IMR-90 (cell line): ENCODE measurements around the gene MED4. TPM values are rescaled to one million over a fixed set of nuclear protein-coding genes. Genes with fewer than 3 reads are reported as not detected.

Experiments used
- ATAC-seq: fragments of 200-7000 bp; cut with Tn5 transposase; 2 replicates; pipeline ENCODE4 v1.9.1; 2020; ENCODE audit warnings: low read depth, mild to moderate bottlenecking, moderate library complexity
- BruUV-seq: library from RNA; stranded (reverse); fragments of 400-500 nt; replicated peaks from 2 replicates; lab custom pipeline; 2021; lab: Mats Ljungman, UMichigan
- CTCF ChIA-PET: fragments of 300-600 bp; formaldehyde crosslinking; extraction: SDS; loops from one replicate; lab custom pipeline; 2021; ENCODE audit warnings: antibody characterized with exemption; lab: Yijun Ruan, JAX
- POLR2A ChIA-PET: fragments of 300-600 bp; sonication (Branson Sonifier 250); formaldehyde crosslinking; loops from one replicate; lab custom pipeline; 2022; ENCODE audit warnings: antibody characterized with exemption; ENCODE audit not compliant: unreplicated experiment; lab: Charles Lee
- DNase-seq: peaks from one replicate; pipeline ENCODE4 v3.0.0; 2013
- H2AFZ ChIP-seq: replicated peaks from 2 replicates; pipeline ENCODE3; 2013; ENCODE audit warnings: low read length, mild to moderate bottlenecking; ENCODE audit not compliant: poor library complexity
- H2AK5ac ChIP-seq: 2 replicates; pipeline ENCODE4 v1.6.1; 2013; ENCODE audit warnings: low read depth, low read length, inconsistent platforms
- H2AK9ac ChIP-seq: replicated peaks from 2 replicates; pipeline ENCODE3; 2013; ENCODE audit warnings: mild to moderate bottlenecking, low read depth, low read length, moderate library complexity; ENCODE audit not compliant: poor library complexity
- H2BK120ac ChIP-seq: 2 replicates; pipeline ENCODE4 v1.6.1; 2013; ENCODE audit warnings: low read depth, low read length, inconsistent platforms
- H2BK15ac ChIP-seq: 3 replicates; pipeline ENCODE4 v1.6.1; 2013; ENCODE audit warnings: low read depth, low read length, inconsistent platforms
- H2BK20ac ChIP-seq: 2 replicates; pipeline ENCODE4 v1.6.1; 2013; ENCODE audit warnings: low read depth, mild to moderate bottlenecking, inconsistent platforms, low read length, moderate library complexity
- H2BK5ac ChIP-seq: 2 replicates; pipeline ENCODE4 v1.6.1; 2013; ENCODE audit warnings: mild to moderate bottlenecking, low read depth, low read length, inconsistent platforms; ENCODE audit not compliant: poor library complexity, severe bottlenecking
- H3K14ac ChIP-seq: replicated peaks from 2 replicates; pipeline ENCODE4 v1.6.1; 2013; ENCODE audit warnings: low read depth, low read length, inconsistent platforms
- H3K18ac ChIP-seq: 2 replicates; pipeline ENCODE4 v1.6.1; 2013; ENCODE audit warnings: low read depth, low read length, control low read depth
- H3K23ac ChIP-seq: 2 replicates; pipeline ENCODE4 v1.6.1; 2013; ENCODE audit warnings: low read depth, low read length, inconsistent platforms
- H3K27ac ChIP-seq: 2 replicates; pipeline ENCODE4 v1.5.1; 2013; ENCODE audit warnings: mild to moderate bottlenecking, control low read depth, low read length; ENCODE audit not compliant: insufficient read depth
- H3K27me3 ChIP-seq: 2 replicates; pipeline ENCODE4 v1.6.1; 2013; ENCODE audit warnings: low read length; ENCODE audit not compliant: control insufficient read depth, insufficient read depth
- H3K36me3 ChIP-seq: 2 replicates; pipeline ENCODE4 v1.6.1; 2013; ENCODE audit warnings: low read length, mixed read lengths; ENCODE audit not compliant: control insufficient read depth, insufficient read depth
- H3K4ac ChIP-seq: 2 replicates; pipeline ENCODE4 v1.6.1; 2013; ENCODE audit warnings: low read depth, low read length, inconsistent platforms
- H3K4me1 ChIP-seq: 2 replicates; pipeline ENCODE4 v1.6.1; 2013; ENCODE audit warnings: low read length, mixed read lengths; ENCODE audit not compliant: control insufficient read depth, insufficient read depth
- H3K4me2 ChIP-seq: 2 replicates; pipeline ENCODE4 v1.6.1; 2013; ENCODE audit warnings: low read depth, mild to moderate bottlenecking, control low read depth, low read length, moderate library complexity
- H3K4me3 ChIP-seq: 2 replicates; pipeline ENCODE4 v1.5.1; 2013; ENCODE audit warnings: low read depth, mild to moderate bottlenecking, control low read depth, low read length, moderate library complexity; ENCODE audit not compliant: insufficient read depth
- H3K56ac ChIP-seq: 2 replicates; pipeline ENCODE4 v1.6.1; 2013; ENCODE audit warnings: low read length, inconsistent platforms; ENCODE audit not compliant: insufficient read depth; ENCODE audit errors: extremely low read depth
- H3K79me1 ChIP-seq, 2 experiments: 2 replicates each; pipeline ENCODE4 v1.6.1; 2013; ENCODE audit warnings: low read length in 2 of 2, inconsistent platforms in 1 of 2, low read depth in 1 of 2
- H3K9ac ChIP-seq: 2 replicates; pipeline ENCODE4 v1.6.1; 2013; ENCODE audit warnings: low read depth, low read length, control low read depth
- H3K9me1 ChIP-seq: 2 replicates; pipeline ENCODE4 v1.6.1; 2013; ENCODE audit warnings: low read length, inconsistent platforms; ENCODE audit not compliant: insufficient read depth
- H3K9me3 ChIP-seq: 2 replicates; pipeline ENCODE4 v1.6.1; 2013; ENCODE audit warnings: low read length; ENCODE audit not compliant: control insufficient read depth, insufficient read depth
- H4K20me1 ChIP-seq: 2 replicates; pipeline ENCODE4 v1.6.1; 2013; ENCODE audit warnings: low read length, inconsistent platforms; ENCODE audit not compliant: insufficient read depth
- H4K5ac ChIP-seq: 2 replicates; pipeline ENCODE4 v1.6.1; 2013; ENCODE audit warnings: mild to moderate bottlenecking, low read depth, low read length, control low read depth
- H4K8ac ChIP-seq, 2 experiments: 2 replicates each; pipeline ENCODE4 v1.6.1; 2013; ENCODE audit warnings: low read depth in 2 of 2, low read length in 2 of 2, control low read depth in 1 of 2, inconsistent platforms in 1 of 2
- H4K91ac ChIP-seq: 2 replicates; pipeline ENCODE4 v1.6.1; 2013; ENCODE audit warnings: low read depth, low read length, inconsistent platforms; ENCODE audit not compliant: insufficient read depth
- BHLHE40 ChIP-seq: fragments of 150-350 bp; IDR thresholded peaks from 2 replicates; pipeline ENCODE4 v1.6.1; 2016; ENCODE audit warnings: mild to moderate bottlenecking, low read depth, low read length
- CTCF ChIP-seq: conservative IDR thresholded peaks from 2 replicates; pipeline ENCODE4 v1.5.1; 2012; ENCODE audit warnings: mild to moderate bottlenecking, low read depth, low read length, improper control_type of control experiment
- ELK1 ChIP-seq: fragments of 150-350 bp; IDR thresholded peaks from 2 replicates; pipeline ENCODE4 v1.6.1; 2016; ENCODE audit warnings: low read depth, mild to moderate bottlenecking, low read length, moderate library complexity, borderline replicate concordance
- FOS ChIP-seq: fragments of 150-350 bp; IDR thresholded peaks from 2 replicates; pipeline ENCODE4 v1.6.1; 2016; ENCODE audit warnings: low read depth, low read length
- MAFK ChIP-seq: IDR thresholded peaks from 2 replicates; pipeline ENCODE4 v1.6.1; 2012; ENCODE audit warnings: low read depth, low read length, improper control_type of control experiment
- MAZ ChIP-seq: IDR thresholded peaks from 2 replicates; pipeline ENCODE4 v1.6.1; 2012; ENCODE audit warnings: low read depth, mild to moderate bottlenecking, low read length, improper control_type of control experiment, moderate library complexity, borderline replicate concordance
- MXI1 ChIP-seq: IDR thresholded peaks from 2 replicates; pipeline ENCODE4 v1.6.1; 2012; ENCODE audit warnings: low read depth, mild to moderate bottlenecking, low read length, moderate library complexity, borderline replicate concordance
- NFE2L2 ChIP-seq: fragments of 150-350 bp; IDR thresholded peaks from 2 replicates; pipeline ENCODE4 v1.6.1; 2016; ENCODE audit warnings: low read depth, mild to moderate bottlenecking, low read length
- POLR2A ChIP-seq: IDR thresholded peaks from 2 replicates; pipeline ENCODE4 v1.6.1; 2012; ENCODE audit warnings: mild to moderate bottlenecking, low read depth, low read length
- RAD21 ChIP-seq: IDR thresholded peaks from 2 replicates; pipeline ENCODE4 v1.6.1; 2012; ENCODE audit warnings: low read length, improper control_type of control experiment
- RFX5 ChIP-seq: IDR thresholded peaks from 2 replicates; pipeline ENCODE4 v1.8.0; 2012; ENCODE audit warnings: low read depth, mild to moderate bottlenecking, low read length, moderate library complexity
- SMC3 ChIP-seq: fragments of 150-350 bp; IDR thresholded peaks from 2 replicates; pipeline ENCODE4 v1.6.1; 2016; ENCODE audit warnings: low read depth, mild to moderate bottlenecking, antibody characterized with exemption, low read length, moderate library complexity
- WGBS, 2 experiments: methylation state at CpG; one replicate each; pipeline versions ENCODE4 v1.1.5 to v1.1.7; 2013; ENCODE audit warnings: missing lambda C conversion rate in 2 of 2; ENCODE audit not compliant: insufficient read length in 1 of 2; ENCODE audit errors: extremely low coverage in 2 of 2; 5-methylcytosine and 5-hydroxymethylcytosine counted together
- dilution Hi-C: fragments of 300-500 bp; cut with HindIII; formaldehyde crosslinking; loops from one replicate; pipeline ENCODE4 v1.14.3; 2018; ENCODE audit warnings: low sequenced_read_pairs; ENCODE audit not compliant: unreplicated experiment
- in situ Hi-C: fragments of 300-500 bp; cut with MboI; formaldehyde crosslinking; loops from 3 replicates; pipeline ENCODE4 v1.14.3; 2019; ENCODE audit warnings: low sequenced_read_pairs, inconsistent platforms, mixed read lengths
- intact Hi-C: fragments of 100-400 bp; cut with micrococcal nuclease; formaldehyde crosslinking; loops from 2 replicates; pipeline ENCODE4 v1.10.0; 2022
- polyA plus RNA-seq, 3 experiments: library from polyadenylated mRNA; depleted of rRNA; stranded (reverse); fragments of >200 nt; gene quantifications; 2 replicates each; pipeline ENCODE4 v1.2.3, GENCODE V29; 2012; ENCODE audit warnings: low replicate concordance in 1 of 3
- total RNA-seq: library from RNA; depleted of rRNA; stranded (reverse); fragments of >200 nt; gene quantifications from 2 replicates; pipeline ENCODE4 v1.2.3, GENCODE V29; 2012

Gene MED4
- total and polyA plus RNA-seq, 2 of the 4 experiments (the other 2 are of a cell fraction): 25.3 to 40.5 TPM

GRCh38 chr13:48125794-48126228 lies 30.9 kb upstream of the MED4 start:
- no peak overlapping the region for H2AK9ac ChIP-seq
- H2BK15ac ChIP-seq: no peak overlapping the region
- CTCF ChIA-PET: interaction anchor here (0.5 to 2.0 kb wide), 2 partner anchors 367 to 643 kb away, joined by 3 to 4 read pairs; no protein-coding TSS in a partner anchor
- no peak overlapping the region for H3K4ac ChIP-seq
- no peak overlapping the region for H3K4me3 ChIP-seq
- no TSS peak for BruUV-seq
- no peak overlapping the region for H2BK20ac ChIP-seq
- no peaks in the 10 kb centered on the region for H3K9me3 ChIP-seq
- no peak overlapping the region for H3K56ac ChIP-seq
- H3K79me1 ChIP-seq: no peaks in the 10 kb centered on the region
- no peak overlapping the region for H3K27ac ChIP-seq
- no peak overlapping the region for H2BK120ac ChIP-seq
- H2BK5ac ChIP-seq: no peak overlapping the region
- H4K20me1 ChIP-seq: no peaks in the 10 kb centered on the region
- H3K9me1 ChIP-seq: no peaks in the 10 kb centered on the region
- H2AK5ac ChIP-seq: no peak overlapping the region
- WGBS, 2 experiments: 0% methylated on average over 1 of the region's 7 CpGs; no CpG with 5 or more reads in 1 of the 2 experiments
- no peak overlapping the region for H3K14ac ChIP-seq
- H3K4me2 ChIP-seq: no peak overlapping the region
- POLR2A ChIA-PET: no interaction called here
- ATAC-seq: peak; percentile 37; the same call in 1 of the 2 replicates
- H4K8ac ChIP-seq: no peak overlapping the region
- H3K36me3 ChIP-seq: no peaks in the 10 kb centered on the region
- H4K5ac ChIP-seq: no peak overlapping the region
- H2AFZ ChIP-seq: no peak overlapping the region
- intact Hi-C loops (loop anchor here (2.0 to 5.0 kb wide), 3 partner anchors 106 to 643 kb away; partner anchors contain the start of genes ITM2B and RB1), in situ Hi-C loops (loop anchor here (5.0 kb wide), 1 partner anchor 451 kb away; no protein-coding TSS in a partner anchor), dilution Hi-C loops (no loop called here)
- no peak overlapping the region for H4K91ac ChIP-seq
- H3K18ac ChIP-seq: no peak overlapping the region
- H3K27me3 ChIP-seq: peaks cover 4% of the 10 kb centered on the region
- H3K23ac ChIP-seq: no peak overlapping the region
- TF ChIP-seq MXI1 (no peak), RAD21 (no peak), FOS (no peak), CTCF (no peak), NFE2L2 (no peak), SMC3 (no peak), BHLHE40 (no peak), MAFK (no peak), ELK1 (no peak), MAZ (no peak), POLR2A (no peak), RFX5 (no peak)
- no peak for DNase-seq
- H3K9ac ChIP-seq: no peak overlapping the region
- H3K4me1 ChIP-seq: peaks cover 2% of the 10 kb centered on the region; the same call in 1 of the 2 replicates
